ENCODE measurements around the gene AFF3.

Gene AFF3

DNA sequence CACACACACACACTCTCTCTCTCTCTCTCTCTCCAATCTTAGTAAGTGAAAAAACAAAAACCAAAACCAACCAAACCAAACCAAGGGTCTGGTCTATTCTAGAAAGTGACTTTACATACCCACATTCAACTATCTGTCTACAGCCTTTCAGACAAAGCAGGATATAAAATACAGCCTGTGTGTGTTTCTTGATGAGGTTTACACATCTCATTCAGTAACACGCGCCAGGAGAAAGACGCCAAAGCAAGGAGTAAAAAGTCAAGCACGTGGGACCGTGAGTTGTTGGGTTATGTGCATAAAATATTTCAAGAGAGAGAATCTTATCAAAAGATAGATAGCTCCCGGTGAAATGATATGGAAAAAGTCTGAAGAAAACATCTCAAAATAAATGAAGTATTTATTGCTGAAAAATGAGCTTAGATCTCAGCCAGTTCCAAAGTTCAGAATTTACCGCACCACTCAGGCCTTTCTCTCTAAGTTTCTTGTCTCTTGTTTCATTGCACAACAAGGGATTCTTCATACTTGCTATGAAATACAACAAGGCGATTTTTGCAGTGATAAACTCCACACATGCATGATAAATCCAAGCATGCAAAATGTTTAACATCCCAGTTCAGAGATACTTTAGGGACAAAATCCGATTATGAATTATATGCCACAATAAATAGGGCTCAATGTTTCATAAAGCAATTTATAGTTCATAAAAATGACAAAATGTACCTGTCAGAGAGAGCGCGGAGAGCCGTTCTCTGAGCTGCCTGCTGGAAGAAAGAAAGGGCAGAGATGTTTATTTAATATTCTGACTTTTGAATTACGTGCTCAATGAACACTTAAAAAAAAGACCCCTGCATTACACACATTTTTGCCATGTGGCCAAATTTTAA lies 493.2 kb downstream of the AFF3 start:
- DNase-seq, result no peak

DNA sequence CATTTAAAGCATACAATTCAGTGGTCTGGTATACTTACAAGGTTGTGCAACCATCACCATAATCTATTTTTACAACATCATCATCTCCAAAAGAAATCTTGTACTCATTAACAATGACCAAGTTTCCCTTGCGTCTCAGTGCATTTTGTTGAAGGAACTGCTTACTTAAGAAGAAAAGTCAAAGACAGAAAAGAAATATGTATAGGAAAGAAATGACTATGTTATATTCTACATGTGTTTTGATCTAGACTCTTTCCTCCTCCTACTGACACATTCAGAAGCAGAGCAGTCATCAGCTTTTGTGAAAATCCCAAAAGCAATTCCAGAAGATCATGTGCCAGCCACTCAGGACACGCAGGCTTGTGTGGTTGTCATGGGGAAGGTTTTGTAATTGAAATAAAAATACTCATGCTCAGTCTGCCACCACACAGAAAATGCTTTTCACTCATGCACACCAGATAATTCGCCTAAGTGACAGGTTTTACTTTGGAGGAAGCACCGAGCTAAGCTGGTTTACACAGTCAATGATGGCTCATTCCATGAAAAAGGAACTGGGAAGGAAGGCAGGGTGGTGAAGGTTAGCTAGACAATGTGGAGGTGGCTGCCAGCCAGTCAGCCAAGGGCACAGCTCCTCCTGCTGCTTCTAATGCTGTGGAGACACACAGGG lies 494.1 kb downstream of the AFF3 start:
- DNase-seq, result no peak

DNA sequence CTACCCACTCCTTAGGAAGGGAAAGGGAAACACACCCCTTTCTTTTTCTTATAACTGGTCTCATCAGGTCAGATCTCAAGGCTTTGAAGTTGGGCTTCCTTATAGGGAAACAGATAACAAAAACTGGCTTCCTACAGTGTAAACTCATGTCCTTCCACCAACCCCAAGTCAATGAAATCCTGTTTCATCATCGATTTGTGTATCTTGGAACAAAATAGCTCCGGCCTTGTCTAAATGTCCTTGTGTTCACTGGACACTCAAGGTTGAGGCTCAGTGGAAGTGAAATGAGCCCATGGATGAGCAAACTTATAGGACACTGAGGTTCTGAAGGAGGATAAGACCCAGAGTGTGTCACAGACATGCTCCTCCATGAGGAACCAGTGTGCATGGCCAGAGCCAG lies 496.4 kb downstream of the AFF3 start:
- DNase-seq, result no peak

DNA sequence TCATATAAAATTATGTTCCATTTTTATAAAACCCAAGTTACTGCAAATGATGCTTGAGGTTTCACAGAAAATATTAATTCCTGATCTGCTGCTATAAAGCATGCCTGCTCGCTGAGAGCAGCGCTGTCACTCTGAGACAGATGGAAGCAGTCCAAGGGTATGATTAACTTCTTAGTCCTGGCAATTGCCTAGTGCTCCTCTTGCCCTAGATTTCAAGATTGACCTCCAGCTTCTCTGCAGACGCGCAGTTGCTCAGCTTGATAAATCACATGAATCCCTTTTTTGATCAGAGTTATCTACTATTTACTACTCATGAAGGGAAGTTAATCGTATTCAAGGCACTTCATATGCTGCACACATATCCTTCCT lies 498.0 kb downstream of the AFF3 start:
- DNase-seq, result no peak

DNA sequence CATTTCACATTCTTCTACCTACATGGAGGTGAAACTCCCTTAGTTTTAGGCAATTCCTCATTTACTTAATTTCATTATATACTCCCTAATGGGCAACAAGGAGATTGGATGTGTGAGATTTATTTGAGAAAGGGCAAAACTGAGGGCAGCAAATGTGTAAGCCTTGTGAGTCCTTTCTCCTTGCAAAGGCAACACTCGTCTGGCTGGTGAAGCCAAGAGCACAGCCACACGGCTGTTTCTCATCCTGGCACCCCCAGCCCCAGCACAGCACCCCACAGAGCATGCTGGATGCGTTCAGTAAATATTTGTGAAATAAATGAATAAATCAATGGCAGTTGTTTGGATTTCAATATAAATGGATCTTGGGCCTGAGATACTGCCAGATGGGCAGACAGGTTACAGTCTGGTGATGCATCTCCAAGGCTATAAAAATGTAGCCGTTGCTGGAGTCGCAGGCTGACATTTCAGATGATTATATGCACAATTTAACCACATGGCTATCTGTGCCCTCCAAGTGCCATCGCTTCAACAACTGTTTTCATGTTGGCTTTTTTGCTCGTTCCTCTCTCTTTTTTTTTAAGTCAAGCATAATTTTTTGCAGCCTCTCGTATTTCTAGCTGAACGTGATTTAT lies 498.5 kb downstream of the AFF3 start:
- DNase-seq, result no peak

DNA sequence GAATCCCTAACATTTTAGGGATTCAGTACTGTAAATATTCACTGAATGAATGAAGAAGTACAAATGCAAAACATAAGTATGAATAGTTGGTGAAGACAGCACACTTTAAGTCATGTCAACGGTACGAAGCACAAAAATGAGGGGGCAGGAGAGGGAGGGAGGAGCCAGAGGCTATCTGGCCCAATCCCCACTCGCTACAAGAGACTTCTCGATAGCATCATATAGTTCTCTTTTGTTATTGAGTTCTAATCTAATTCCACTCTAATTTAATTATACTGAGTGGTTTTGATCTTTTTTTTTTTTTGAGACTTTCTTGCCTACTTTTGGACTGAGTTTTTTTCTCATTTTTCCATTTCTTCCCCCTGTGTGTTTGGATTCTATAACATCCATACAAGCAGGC lies 500.4 kb downstream of the AFF3 start:
- no peak for DNase-seq

DNA sequence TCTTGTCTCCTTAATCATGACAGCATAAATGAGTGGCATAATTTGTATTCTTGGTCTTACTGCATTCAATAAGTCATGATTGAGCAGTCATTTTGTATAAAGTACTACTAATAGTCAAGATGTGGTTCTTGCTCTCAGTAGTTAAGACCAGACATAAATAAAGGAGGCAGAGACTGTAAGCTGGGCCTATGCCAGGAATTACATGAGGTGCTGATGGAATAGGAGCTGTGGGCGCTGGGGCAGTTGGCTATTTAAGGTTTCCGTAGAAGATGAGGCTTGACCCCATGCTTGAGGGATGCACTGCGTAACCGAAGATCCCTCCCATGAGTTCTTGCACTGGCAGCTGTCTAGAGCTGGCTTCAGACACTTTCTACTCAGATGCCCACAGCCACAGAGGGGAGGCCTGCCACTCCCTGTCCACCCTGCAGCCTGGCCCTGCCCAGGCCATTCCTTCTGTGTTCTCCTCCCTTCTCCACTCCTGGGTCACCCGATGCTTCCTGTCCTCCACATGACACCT lies 501.7 kb downstream of the AFF3 start:
- no peak for DNase-seq

DNA sequence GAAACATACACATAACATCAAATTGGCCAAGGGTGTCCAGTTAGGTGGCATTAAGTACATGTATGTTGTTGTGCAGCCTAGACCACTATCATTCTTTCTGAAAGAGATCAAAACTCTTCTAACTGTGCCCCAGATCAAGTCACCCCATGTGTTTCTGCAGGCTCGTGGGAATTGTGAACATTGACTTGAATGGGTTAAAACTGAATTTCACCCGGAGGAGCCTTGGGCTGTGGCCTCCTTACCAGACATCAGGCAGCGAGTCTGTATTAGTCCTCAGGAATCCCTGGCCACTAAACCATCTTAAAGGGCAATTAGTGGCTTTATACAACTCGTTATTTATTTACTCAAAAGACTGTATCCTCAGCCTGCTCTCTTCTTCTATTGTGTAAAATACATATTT lies 503.6 kb downstream of the AFF3 start:
- no peak for DNase-seq

DNA sequence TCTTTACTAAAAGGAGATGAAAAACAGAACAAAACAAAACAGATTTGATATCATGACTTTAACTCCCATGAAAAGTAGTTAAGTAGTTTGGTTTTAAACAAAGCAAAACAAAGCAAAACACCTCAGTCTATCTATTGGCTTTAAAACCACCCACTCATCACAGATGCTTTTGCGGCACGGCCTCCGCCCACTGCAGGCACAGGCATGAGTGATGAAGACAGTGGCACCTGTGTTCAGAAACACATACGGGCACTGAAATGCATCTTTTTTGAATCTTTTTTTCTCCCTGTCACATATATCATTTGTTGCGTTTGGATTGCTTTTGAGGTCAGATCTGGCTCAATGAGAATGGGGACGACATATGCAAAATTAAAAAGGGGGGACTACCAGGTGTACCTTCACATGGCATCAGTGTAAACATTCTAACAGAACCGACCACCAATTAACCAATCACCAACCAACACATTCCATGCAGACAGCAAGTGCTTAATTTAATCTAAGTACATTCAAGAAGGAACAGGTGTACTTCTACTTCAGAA lies 505.2 kb downstream of the AFF3 start:
- no peak for DNase-seq

DNA sequence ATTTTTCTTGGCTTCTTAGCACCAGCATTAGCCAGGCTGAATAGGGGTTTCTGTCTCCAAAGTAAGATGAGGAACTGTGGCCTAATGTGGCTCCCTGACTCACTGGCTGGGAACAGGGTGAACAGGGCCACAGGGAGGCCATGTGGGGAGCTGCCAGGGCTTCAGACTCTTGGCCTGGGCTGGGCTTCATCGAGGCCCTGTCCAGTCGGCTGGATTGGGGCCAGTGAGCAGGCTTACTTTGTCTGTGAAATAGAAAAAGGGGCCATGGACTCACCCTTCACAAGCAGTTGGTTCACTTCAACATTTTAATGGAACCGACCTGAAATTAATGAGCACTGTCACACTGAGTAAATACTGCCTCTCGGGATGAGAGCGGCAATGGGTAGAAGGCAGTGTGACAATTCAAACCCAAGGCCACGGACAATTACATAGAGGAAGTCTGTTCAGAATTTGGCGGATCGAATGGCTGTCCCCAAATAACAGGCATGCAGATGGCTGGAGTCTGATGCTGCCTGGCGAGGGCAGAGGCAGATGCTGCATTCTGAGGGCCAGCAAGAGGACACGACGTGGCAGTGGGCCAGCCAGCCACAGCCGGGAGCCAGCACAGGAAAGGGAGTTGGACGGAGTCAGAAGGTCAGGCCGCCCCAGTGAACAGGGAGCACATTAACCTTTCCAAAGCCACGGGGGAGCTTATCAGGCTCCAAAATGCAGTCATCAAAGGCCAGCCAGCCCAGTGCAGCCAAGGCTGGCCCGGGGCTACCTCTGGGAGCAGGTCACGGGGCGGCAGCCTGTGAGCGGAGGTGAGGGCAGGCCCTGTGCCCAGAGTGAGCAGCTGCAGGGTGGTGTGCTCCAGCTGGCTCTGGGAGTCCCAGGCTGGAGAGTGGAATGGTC lies 506.0 kb downstream of the AFF3 start:
- DNase-seq, result no peak

DNA sequence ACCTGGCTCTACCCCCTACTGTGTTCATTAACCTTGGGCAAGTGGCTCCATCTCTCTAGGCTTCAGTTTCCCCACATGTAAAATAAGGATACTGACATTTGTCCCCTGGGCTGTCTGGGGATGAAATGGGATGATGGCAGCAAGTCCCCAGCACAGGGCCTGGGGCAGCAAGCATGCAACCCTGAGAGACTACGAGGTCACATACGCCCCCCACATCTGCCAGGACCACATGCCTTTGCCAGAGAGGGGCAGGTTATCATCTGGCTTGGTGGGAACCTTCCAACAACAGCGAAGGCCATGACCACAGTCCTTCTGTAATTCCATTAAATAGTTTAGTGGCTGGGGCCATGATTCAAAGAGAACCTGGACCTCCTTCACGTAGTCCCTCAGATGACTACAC lies 506.7 kb downstream of the AFF3 start:
- DNase-seq, result no peak

DNA sequence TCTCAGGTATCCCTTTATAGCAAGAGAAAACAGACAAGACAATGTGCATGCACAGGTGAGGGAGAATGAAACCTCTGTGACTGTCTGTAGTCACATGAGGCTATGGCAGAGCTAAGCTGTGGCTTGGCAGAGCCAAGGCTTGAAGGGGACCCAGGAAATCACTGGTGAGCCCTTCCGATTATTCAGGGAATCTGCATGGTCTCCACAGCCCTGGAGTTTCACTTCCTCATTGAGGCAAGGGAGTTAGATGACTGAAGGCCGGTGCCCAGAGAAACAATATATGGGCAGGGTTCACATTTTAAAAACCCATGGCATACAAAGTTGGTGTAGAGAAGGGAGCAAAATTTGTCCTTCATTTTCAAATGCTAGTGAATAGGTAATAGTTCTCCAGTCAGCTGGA lies 508.2 kb downstream of the AFF3 start:
- no peak for DNase-seq

DNA sequence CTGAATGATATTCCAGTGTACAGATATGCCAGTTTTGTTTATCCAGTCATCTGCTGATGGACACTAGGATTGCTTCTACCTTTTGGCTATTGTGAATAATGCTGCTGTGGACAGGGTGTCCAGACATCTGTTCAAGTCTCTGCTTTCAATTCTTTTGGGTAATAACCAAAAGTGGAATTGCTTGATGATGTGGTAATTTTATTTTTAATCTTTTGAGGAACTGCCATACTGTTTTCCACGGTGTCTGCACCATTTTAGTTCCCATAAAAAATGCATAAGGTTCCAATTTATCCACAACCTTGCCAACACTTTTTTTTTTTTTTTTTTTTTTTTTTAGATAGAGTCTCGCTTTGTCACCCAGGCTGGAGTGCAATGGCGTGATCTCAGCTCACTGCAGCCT lies 510.7 kb downstream of the AFF3 start:
- DNase-seq, result no peak

DNA sequence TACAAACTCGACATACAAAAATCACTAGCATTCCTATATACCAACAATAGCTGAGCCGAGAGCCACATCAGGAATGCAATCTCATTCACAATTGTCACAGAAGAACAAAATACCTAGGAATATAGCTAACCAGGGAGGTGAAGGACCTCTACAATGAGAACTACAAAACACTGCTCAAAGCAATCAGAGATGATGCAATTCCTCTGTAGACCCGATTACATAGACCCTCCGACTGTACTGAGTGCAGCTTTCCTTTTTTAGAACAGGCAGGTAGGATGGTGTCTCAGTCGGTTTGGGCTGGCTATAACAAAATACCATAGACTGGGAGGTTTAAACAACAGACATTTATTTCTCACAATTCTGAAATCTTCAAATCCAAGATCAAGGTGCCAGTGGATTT lies 513.1 kb downstream of the AFF3 start:
- DNase-seq, result no peak

DNA sequence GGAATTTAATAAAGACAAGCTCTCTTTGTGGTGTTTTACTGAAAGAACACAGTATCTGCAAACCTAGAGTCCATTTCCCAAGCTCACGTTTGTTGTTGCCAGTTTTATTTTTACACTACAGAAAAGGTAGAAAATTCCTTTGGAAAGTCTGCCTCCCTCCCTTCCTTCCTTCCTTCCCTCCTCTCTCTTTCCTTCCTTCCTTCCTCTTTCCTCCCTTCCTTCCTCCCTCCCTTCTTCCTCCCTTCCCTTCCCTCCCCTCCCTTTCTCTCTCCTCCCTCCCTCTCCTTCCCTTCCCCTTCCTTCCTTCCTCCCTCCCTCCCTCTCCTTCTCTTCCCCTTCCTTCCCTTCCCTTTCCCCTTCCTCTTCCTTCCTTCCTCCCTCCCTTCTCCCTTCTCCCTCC lies 516.2 kb downstream of the AFF3 start:
- DNase-seq, result no peak

DNA sequence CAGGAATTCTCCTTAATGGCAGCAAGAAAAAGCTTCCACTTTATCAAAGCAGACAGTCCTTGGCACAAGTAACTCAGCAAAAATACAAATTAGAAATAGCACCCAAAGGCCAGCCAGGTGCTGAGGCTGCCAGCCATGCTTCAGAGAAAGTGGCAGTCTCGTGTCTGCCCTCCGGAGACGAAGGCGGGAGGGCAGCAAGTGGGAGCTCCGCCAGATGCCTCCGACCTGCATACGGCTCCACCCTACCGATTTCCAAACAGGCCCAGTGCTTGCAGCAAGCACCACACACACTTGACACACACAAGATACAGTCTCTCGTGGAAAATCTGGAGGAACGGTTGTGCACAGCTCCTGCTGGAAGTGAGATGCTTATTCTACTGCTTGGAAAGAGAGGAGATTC lies 517.7 kb downstream of the AFF3 start:
- DNase-seq, result no peak

DNA sequence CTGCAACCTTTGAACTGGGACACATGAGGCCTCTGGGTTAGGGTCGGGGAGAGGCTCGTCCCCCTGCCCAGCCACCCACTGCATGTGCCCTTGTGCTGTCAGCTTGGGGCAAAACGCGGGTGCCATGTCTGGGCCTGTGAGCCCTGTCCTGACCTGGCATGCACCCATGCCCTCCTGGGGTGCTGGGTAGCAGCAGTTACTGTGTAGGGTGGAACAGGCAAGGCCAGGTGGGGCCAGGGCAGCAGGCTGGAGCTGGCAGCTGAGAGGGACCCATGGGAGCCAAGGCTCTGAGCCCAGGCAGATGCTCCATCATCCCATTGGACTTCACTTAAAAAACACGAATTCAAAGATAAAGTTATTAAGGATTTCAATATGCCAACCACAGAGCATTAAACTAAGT lies 518.8 kb downstream of the AFF3 start:
- no peak for DNase-seq

DNA sequence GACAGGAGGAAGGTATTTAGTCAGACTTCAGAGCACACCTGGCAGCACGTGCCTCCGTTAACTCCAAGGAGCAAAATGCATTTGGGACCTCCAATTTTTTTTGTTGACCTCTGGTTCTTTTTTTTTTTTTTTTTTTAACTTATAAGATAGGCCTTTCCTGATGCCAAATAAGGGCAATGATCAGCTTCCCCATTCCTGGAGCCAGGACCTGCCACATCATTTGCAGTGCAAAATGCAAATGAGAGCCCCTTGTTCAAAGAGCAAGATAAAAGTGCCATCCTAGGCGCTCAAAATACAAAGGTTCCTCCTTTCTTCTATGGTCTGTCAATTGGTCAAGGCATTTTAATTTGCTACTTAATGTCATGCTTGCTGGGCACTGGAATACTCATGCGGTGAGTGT lies 519.4 kb downstream of the AFF3 start:
- no peak for DNase-seq

DNA sequence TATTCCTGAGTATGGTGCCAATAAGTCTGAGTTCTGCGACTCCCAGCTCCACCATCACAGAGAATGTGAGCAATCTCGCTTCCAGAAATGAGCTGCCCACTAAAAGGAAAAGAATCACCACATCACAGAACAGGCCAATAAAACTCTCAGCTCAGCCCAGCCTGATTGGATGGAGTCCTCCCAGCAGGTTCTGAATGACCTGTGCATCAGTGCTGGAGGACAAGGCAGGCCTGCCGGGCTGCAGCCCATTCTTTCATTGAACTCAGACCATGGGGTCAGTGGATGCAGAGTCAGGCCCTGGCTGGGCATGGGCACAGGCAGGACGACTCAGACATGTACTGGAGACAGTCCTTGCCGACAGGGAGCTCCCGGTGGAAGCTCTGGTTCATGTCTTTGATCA lies 519.9 kb downstream of the AFF3 start:
- DNase-seq, result no peak

DNA sequence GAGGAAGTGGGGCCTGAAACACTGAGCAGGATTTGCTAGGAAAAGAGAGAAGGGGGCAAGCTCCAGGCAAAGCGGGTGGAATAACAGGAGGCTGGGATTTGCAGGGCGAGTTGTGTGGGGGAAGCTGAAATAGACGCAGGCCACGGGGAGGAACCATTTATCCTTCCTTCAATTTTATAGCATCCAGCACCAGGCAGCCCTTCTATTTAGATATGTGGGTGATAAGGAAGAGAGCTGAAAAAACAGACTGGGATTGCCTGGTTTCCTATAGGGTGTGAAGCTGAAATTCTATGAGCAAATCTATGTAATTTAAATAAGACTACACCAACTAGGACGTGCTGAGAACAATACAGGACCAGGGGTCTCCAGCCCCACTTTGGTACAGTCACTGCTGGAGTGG lies 520.6 kb downstream of the AFF3 start:
- no peak for DNase-seq

DNA sequence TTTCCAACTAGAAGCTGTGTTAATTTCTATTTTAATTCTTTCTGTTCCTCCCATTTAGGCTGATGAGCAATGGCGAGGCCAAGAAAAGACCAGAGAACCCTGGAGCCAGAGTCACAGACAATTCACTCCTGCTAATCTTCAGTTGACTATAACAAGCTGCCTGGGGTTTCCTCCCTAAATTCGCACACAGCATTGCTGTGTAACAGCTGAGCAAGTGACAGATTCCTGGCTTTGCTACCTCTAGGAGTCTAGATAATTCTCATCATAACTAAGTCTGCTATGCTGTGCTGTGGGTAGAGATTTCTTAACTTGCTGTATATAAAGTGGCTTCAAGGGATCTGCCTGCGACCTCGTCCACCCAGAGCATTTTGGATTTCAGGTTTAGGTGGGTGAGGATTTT lies 521.3 kb downstream of the AFF3 start:
- no peak for DNase-seq

DNA sequence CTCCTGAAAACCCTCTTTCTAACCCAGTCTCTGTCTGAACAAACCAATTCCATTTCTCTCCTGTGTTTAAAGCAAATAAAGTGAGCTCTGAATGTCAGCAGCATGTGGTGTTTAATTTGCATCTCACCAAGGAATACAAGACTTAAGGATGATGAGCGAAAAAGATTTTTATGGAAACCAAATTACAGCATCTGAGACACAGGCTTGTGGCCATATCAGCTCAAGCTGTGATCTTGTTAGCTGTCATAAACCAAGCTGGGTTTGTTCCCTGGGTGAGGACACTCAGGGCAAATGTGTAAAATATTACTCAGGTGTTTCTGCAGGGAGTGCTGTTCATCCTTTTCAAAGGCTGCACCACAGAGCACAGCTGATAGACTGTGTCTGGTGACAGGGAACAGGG lies 523.2 kb downstream of the AFF3 start:
- no peak for DNase-seq
